ENCODE results near the gene OR10A6. TPM values are rescaled to one million over a fixed set of nuclear protein-coding genes. Genes with fewer than 3 reads are reported as not detected.

The OR10A6 gene
- total RNA-seq, 1 donor from 2014 or later, result not detected

GRCh38 chr11:7894251-7894650 is 36.8 kb downstream of the OR10A6 start:
- peaks cover 2% of the 10 kb centered on the region for H3K36me3 Mint-ChIP-seq (ENCODE audit: unreplicated experiment)
- H3K4me3 Mint-ChIP-seq (ENCODE audit: unreplicated experiment), result no peak overlapping the region
- H3K27ac Mint-ChIP-seq (ENCODE audit: unreplicated experiment), result no peak overlapping the region
- H3K27me3 Mint-ChIP-seq (ENCODE audit: unreplicated experiment), result no peaks in the 10 kb centered on the region
- DNase-seq (ENCODE audit: extremely low spot score, unreplicated experiment), result no peak
- peaks cover 8% of the 10 kb centered on the region for H3K9me3 Mint-ChIP-seq (ENCODE audit: unreplicated experiment)
- peaks cover 43% of the 10 kb centered on the region for H3K4me1 Mint-ChIP-seq (ENCODE audit: unreplicated experiment)
- TF ChIP-seq CTCF (IDR thresholded peaks at IDR 0.05), result no peak

GRCh38 chr11:7893796-7894195 is 37.3 kb downstream of the OR10A6 start:
- no peaks in the 10 kb centered on the region for H3K27me3 Mint-ChIP-seq (ENCODE audit: unreplicated experiment)
- no peak overlapping the region for H3K27ac Mint-ChIP-seq (ENCODE audit: unreplicated experiment)
- H3K4me3 Mint-ChIP-seq (ENCODE audit: unreplicated experiment), result no peak overlapping the region
- DNase-seq (ENCODE audit: extremely low spot score, unreplicated experiment), result no peak
- peaks cover 2% of the 10 kb centered on the region for H3K36me3 Mint-ChIP-seq (ENCODE audit: unreplicated experiment)
- H3K4me1 Mint-ChIP-seq (ENCODE audit: unreplicated experiment), result peaks cover 43% of the 10 kb centered on the region
- TF ChIP-seq CTCF (IDR thresholded peaks at IDR 0.05), result no peak
- peaks cover 8% of the 10 kb centered on the region for H3K9me3 Mint-ChIP-seq (ENCODE audit: unreplicated experiment)

GRCh38 chr11:7892840-7893254 is 38.2 kb downstream of the OR10A6 start:
- no peak for DNase-seq (ENCODE audit: extremely low spot score, unreplicated experiment)
- peaks cover 43% of the 10 kb centered on the region for H3K4me1 Mint-ChIP-seq (ENCODE audit: unreplicated experiment)
- peaks cover 2% of the 10 kb centered on the region for H3K36me3 Mint-ChIP-seq (ENCODE audit: unreplicated experiment)

GRCh38 chr11:7892059-7892699 is 38.9 kb downstream of the OR10A6 start:
- H3K4me1 Mint-ChIP-seq (ENCODE audit: unreplicated experiment), result peaks cover 41% of the 10 kb centered on the region
- H3K4me3 Mint-ChIP-seq (ENCODE audit: unreplicated experiment), result no peak overlapping the region
- H3K9me3 Mint-ChIP-seq (ENCODE audit: unreplicated experiment), result peaks cover 8% of the 10 kb centered on the region
- peak overlapping the region; percentile 60 for H3K27ac Mint-ChIP-seq (ENCODE audit: unreplicated experiment)
- no peak for DNase-seq (ENCODE audit: extremely low spot score, unreplicated experiment)
- H3K27me3 Mint-ChIP-seq (ENCODE audit: unreplicated experiment), result no peaks in the 10 kb centered on the region
- H3K36me3 Mint-ChIP-seq (ENCODE audit: unreplicated experiment), result peaks cover 2% of the 10 kb centered on the region
- no peak for TF ChIP-seq CTCF (IDR thresholded peaks at IDR 0.05)

More at GRCh38 chr11:7892840-7893254, 38.2 kb downstream of the OR10A6 start:
- H3K27me3 Mint-ChIP-seq (ENCODE audit: unreplicated experiment), result no peaks in the 10 kb centered on the region
- TF ChIP-seq CTCF (IDR thresholded peaks at IDR 0.05), result peak; percentile 83
- H3K4me3 Mint-ChIP-seq (ENCODE audit: unreplicated experiment), result no peak overlapping the region
- H3K27ac Mint-ChIP-seq (ENCODE audit: unreplicated experiment), result peak overlapping the region; percentile 60
- H3K9me3 Mint-ChIP-seq (ENCODE audit: unreplicated experiment), result peaks cover 8% of the 10 kb centered on the region

- Mint-ChIP-seq H3K4me1 (ENCODE audit: unreplicated experiment) (peaks cover 26% of the 10 kb centered on the region), H3K4me3 (ENCODE audit: unreplicated experiment) (no peak overlapping the region), H3K9me3 (ENCODE audit: unreplicated experiment) (peaks cover 7% of the 10 kb centered on the region), H3K27ac (ENCODE audit: unreplicated experiment) (peak overlapping the region; percentile 65), H3K36me3 (ENCODE audit: unreplicated experiment) (peaks cover 2% of the 10 kb centered on the region), H3K27me3 (ENCODE audit: unreplicated experiment) (peaks cover 2% of the 10 kb centered on the region)
- DNase-seq (ENCODE audit: extremely low spot score, unreplicated experiment), result no peak
- TF ChIP-seq CTCF (IDR thresholded peaks at IDR 0.05), result no peak
Measured at GRCh38 chr11:7890417-7891172, 40.5 kb downstream of the OR10A6 start.
